SK-N-SH (cell line): Measurements from ENCODE around the gene DLG1. TPM values are rescaled to one million over a fixed set of nuclear protein-coding genes. Genes with fewer than 3 reads are reported as not detected.
A peak's percentile ranks its signal among the peaks of the same experiment; 100 is the strongest.

Experiments
- CTCF ChIA-PET: fragments of 300-600, 350-600 bp; formaldehyde crosslinking; extraction: SDS; loops from one replicate; lab custom pipeline; 2021; lab: Yijun Ruan, JAX
- POLR2A ChIA-PET: fragments of 350-600 bp; sonication (Branson Sonifier 250); formaldehyde crosslinking; extraction: SDS; loops from one replicate; lab custom pipeline; 2020; ENCODE audit warnings: antibody characterized with exemption, inconsistent platforms; lab: Yijun Ruan, JAX
- DNase-seq: peaks from one replicate; pipeline ENCODE4 v3.0.0; 2012
- H2AFZ ChIP-seq: fragments of 200-600 bp; sonication (generic); 2 replicates; pipeline ENCODE4 v1.8.1; 2016; ENCODE audit warnings: antibody characterized with exemption, mild to moderate bottlenecking, low read depth
- H3F3A ChIP-seq: fragments of 200-600 bp; sonication (generic); replicated peaks from 2 replicates; pipeline ENCODE3; 2016; ENCODE audit warnings: antibody characterized with exemption, mild to moderate bottlenecking; ENCODE audit not compliant: insufficient read depth
- H3K27ac ChIP-seq, 2 experiments: fragments of 200-500 bp in 1 of 2; fragments of 200-600 bp in 1 of 2; sonication (Bioruptor generic) in 1 of 2; sonication (generic), shearing (Covaris generic) in 1 of 2; 2 replicates each; pipeline versions ENCODE4 v1.5.1 to v1.6.1; 2014 to 2016; ENCODE audit warnings: low read depth in 2 of 2, inconsistent platforms in 1 of 2, low read length in 1 of 2, mild to moderate bottlenecking in 1 of 2, mixed read lengths in 1 of 2
- H3K27me3 ChIP-seq: fragments of 200-600 bp; sonication (generic), shearing (Covaris generic); 2 replicates; pipeline ENCODE4 v1.6.1; 2016; ENCODE audit warnings: mixed run types; ENCODE audit not compliant: insufficient read depth
- H3K36me3 ChIP-seq, 2 experiments: fragments of 200-500 bp in 1 of 2; fragments of 200-600 bp in 1 of 2; sonication (Bioruptor generic) in 1 of 2; sonication (generic) in 1 of 2; replicated peaks in 1 of 2; 2 replicates each; pipeline versions ENCODE3 to v1.5.1; 2014 to 2016; ENCODE audit warnings: low read length in 1 of 2, mild to moderate bottlenecking in 1 of 2; ENCODE audit not compliant: insufficient read depth in 2 of 2, control insufficient read depth in 1 of 2
- H3K4me1 ChIP-seq, 2 experiments: fragments of 200-500 bp in 1 of 2; fragments of 200-600 bp in 1 of 2; sonication (Bioruptor generic) in 1 of 2; sonication (generic), shearing (Covaris generic) in 1 of 2; 2 replicates each; pipeline versions ENCODE4 v1.5.1 to v1.6.1; 2014 to 2016; ENCODE audit warnings: low read depth in 1 of 2, low read length in 1 of 2, mixed run types in 1 of 2; ENCODE audit not compliant: insufficient read depth in 2 of 2, control insufficient read depth in 1 of 2
- H3K4me2 ChIP-seq: fragments of 200-600 bp; sonication (generic), shearing (Covaris generic); 2 replicates; pipeline ENCODE4 v1.6.1; 2017; ENCODE audit warnings: mixed run types
- H3K4me3 ChIP-seq, 2 experiments: fragments of 200-500 bp in 1 of 2; fragments of 200-600 bp in 1 of 2; sonication (Bioruptor generic) in 1 of 2; sonication (generic), shearing (Covaris generic) in 1 of 2; 2 replicates each; pipeline versions ENCODE4 v1.5.1 to v1.8.1; 2014 to 2016; ENCODE audit warnings: low read depth in 2 of 2, inconsistent platforms in 1 of 2, low read length in 1 of 2, mild to moderate bottlenecking in 1 of 2, mixed read lengths in 1 of 2, moderate library complexity in 1 of 2
- H3K79me2 ChIP-seq: fragments of 200-600 bp; sonication (generic); 2 replicates; pipeline ENCODE4 v1.8.1; 2017; ENCODE audit warnings: mild to moderate bottlenecking; ENCODE audit not compliant: insufficient read depth
- H3K9ac ChIP-seq: fragments of 200-600 bp; sonication (generic); 2 replicates; pipeline ENCODE4 v1.6.1; 2017; ENCODE audit warnings: mixed run types
- H3K9me2 ChIP-seq: fragments of 200-600 bp; sonication (generic); 2 replicates; pipeline ENCODE4 v1.6.1; 2017; ENCODE audit warnings: mixed run types
- H3K9me3 ChIP-seq: fragments of 200-600 bp; sonication (generic); 2 replicates; pipeline ENCODE4 v1.6.1; 2017; ENCODE audit warnings: mixed run types, mild to moderate bottlenecking, moderate library complexity
- H4K20me1 ChIP-seq: fragments of 200-600 bp; sonication (generic); 2 replicates; pipeline ENCODE4 v1.6.1; 2017; ENCODE audit warnings: mild to moderate bottlenecking, mixed run types; ENCODE audit not compliant: insufficient read depth
- CTCF ChIP-seq: fragments of 200-600 bp; sonication (generic); IDR thresholded peaks from 2 replicates; pipeline ENCODE4 v1.6.1; 2017; ENCODE audit warnings: antibody characterized with exemption, mild to moderate bottlenecking, moderate library complexity
- ELF1 ChIP-seq: IDR thresholded peaks from 2 replicates; pipeline ENCODE4 v1.4.0; 2012
- EP300 ChIP-seq, 2 experiments: IDR thresholded peaks; 2 replicates each; pipeline versions ENCODE4 v1.4.0 to v1.6.1; 2012; ENCODE audit warnings: borderline replicate concordance in 1 of 2, low read depth in 1 of 2, low read length in 1 of 2
- MAX ChIP-seq: IDR thresholded peaks from 2 replicates; pipeline ENCODE4 v1.4.0; 2012; ENCODE audit warnings: low read depth
- NFIC ChIP-seq: IDR thresholded peaks from 2 replicates; pipeline ENCODE4 v1.4.0; 2012; ENCODE audit warnings: borderline replicate concordance
- TAF1 ChIP-seq: IDR thresholded peaks from 2 replicates; pipeline ENCODE4 v1.6.1; 2012; ENCODE audit warnings: low read depth, mild to moderate bottlenecking, low read length, moderate library complexity, borderline replicate concordance
- TCF12 ChIP-seq: IDR thresholded peaks from 2 replicates; pipeline ENCODE4 v1.4.0; 2012
- TEAD4 ChIP-seq: IDR thresholded peaks from 2 replicates; pipeline ENCODE4 v1.4.0; 2012; ENCODE audit warnings: mild to moderate bottlenecking, borderline replicate concordance; ENCODE audit not compliant: insufficient read depth
- YY1 ChIP-seq: IDR thresholded peaks from 2 replicates; pipeline ENCODE4 v1.4.0; 2012; ENCODE audit warnings: low read depth, mild to moderate bottlenecking
- WGBS: methylation state at CpG from one replicate; pipeline ENCODE4 v1.1.6; 2017; ENCODE audit warnings: low lambda C conversion rate; 5-methylcytosine and 5-hydroxymethylcytosine counted together
- polyA plus RNA-seq, 3 experiments: library from polyadenylated mRNA; depleted of rRNA; stranded (reverse); fragments of >200 nt; gene quantifications; 2 replicates each; pipeline ENCODE4 v1.2.3, GENCODE V29; 2012

DLG1 gene
- polyA plus RNA-seq, 1 of the 3 experiments (the other 2 are of a cell fraction) = 16.5 TPM

GRCh38 chr3:197300361-197300760, 1.9 kb upstream of the DLG1 start:
- Histone ChIP-seq H3K4me2 (no peak overlapping the region), H3K27ac (no peak overlapping the region), H3K9me3 (no peaks in the 10 kb centered on the region), H4K20me1 (peaks cover 12% of the 10 kb centered on the region; the same call in 1 of the 2 replicates), H3F3A (no peaks in the 10 kb centered on the region), H3K36me3 (peaks cover 10 to 11% of the 10 kb centered on the region in 2 experiments), H3K79me2 (peaks cover 23% of the 10 kb centered on the region), H3K4me3 (no peak overlapping the region), H2AFZ (no peak overlapping the region), H3K9me2 (no peaks in the 10 kb centered on the region), H3K9ac (no peak overlapping the region), H3K4me1 (peaks cover 4 to 9% of the 10 kb centered on the region in 2 experiments; a peak in 3 of 4 replicates), H3K27me3 (no peaks in the 10 kb centered on the region)
- DNase-seq = no peak
- CTCF ChIA-PET = interaction anchor here (1.5 kb wide), 1 partner anchor 23 kb away, joined by 3 read pairs; no protein-coding TSS in a partner anchor
- POLR2A ChIA-PET = no interaction called here
- TF ChIP-seq EP300 (IDR thresholded peaks at IDR 0.05; ENCODE audit: borderline replicate concordance in 1 of 2, low read depth in 1 of 2, low read length in 1 of 2) (no peak), TAF1 (no peak), CTCF (no peak), TCF12 (no peak), ELF1 (no peak), TEAD4 (no peak)
- TF ChIP-seq, all 33 proteins: peak for 0
- 98% methylated on average over 7 of the region's 7 CpGs for WGBS

- TF ChIP-seq MAX (no peak), TAF1 (no peak), NFIC (no peak), YY1 (no peak)
- H3K4me2 ChIP-seq = peak overlapping the region; percentile 88
- H3K79me2 ChIP-seq = peaks cover 33% of the 10 kb centered on the region
- H3K9ac ChIP-seq = peak overlapping the region; percentile 87; the same call in 1 of the 2 replicates
- peaks cover 12% of the 10 kb centered on the region; the same call in 1 of the 2 replicates for H4K20me1 ChIP-seq
- DNase-seq = peak; percentile 48
- WGBS = 22% methylated on average over 36 of the region's 42 CpGs
- H3K27me3 ChIP-seq = no peaks in the 10 kb centered on the region
- H3K36me3 ChIP-seq = peaks cover 19 to 21% of the 10 kb centered on the region in 2 experiments
- H3K9me3 ChIP-seq = no peaks in the 10 kb centered on the region
- ChIA-PET POLR2A (interaction anchor here (0.9 kb wide), 1 partner anchor 179 kb away, joined by 3 read pairs; no protein-coding TSS in a partner anchor), CTCF (interaction anchor here (0.7 to 0.8 kb wide), 2 partner anchors 202 to 210 kb away, joined by 3 read pairs; no protein-coding TSS in a partner anchor)
- peak overlapping the region; percentile 93 to 96 for H3K4me3 ChIP-seq
- H3F3A ChIP-seq = no peaks in the 10 kb centered on the region
- no peak overlapping the region; a peak in 1 of 4 replicates for H3K27ac ChIP-seq
- peak overlapping the region; percentile 91 for H2AFZ ChIP-seq
- H3K9me2 ChIP-seq = no peaks in the 10 kb centered on the region
- H3K4me1 ChIP-seq = peaks cover 4 to 9% of the 10 kb centered on the region in 2 experiments; a peak in 3 of 4 replicates
Measured at GRCh38 chr3:197298945-197299854, 788 bp upstream of the DLG1 start.
